Measurements from ENCODE around the gene EMX2. TPM values are rescaled to one million over a fixed set of nuclear protein-coding genes. Genes with fewer than 3 reads are reported as not detected.
"Not testable (repeated sequence)": the region's sequence is repeated elsewhere in the genome, so short reads cannot be mapped to it uniquely, and the experiment has no call there.

The EMX2 gene
- total RNA-seq, 1 experiment from 2014 or later = not detected

DNA sequence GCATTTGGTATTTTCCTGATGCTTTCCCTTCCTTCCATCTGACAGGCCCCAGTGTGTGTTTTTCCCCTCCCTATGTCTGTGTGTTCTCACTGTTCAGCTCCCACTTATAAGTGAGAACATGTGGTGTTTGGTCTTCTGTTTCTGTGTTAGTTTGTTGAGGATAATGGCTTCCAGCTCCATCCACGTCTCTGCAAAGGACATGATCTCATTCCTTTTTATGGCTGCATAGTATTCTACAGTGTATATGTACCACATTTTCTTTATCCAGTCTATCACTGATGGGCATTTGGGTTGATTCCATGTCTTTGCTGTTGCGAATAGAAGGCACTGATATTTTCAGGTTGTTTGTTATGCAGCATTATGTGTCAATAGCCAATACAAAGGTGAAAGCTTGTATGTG, 42.3 kb downstream of the EMX2 start:
- in situ Hi-C loops (cut with HindIII; ENCODE audit: low sequenced_read_pairs); DNase-seq (ENCODE audit: low spot score): not testable (repeated sequence)

DNA sequence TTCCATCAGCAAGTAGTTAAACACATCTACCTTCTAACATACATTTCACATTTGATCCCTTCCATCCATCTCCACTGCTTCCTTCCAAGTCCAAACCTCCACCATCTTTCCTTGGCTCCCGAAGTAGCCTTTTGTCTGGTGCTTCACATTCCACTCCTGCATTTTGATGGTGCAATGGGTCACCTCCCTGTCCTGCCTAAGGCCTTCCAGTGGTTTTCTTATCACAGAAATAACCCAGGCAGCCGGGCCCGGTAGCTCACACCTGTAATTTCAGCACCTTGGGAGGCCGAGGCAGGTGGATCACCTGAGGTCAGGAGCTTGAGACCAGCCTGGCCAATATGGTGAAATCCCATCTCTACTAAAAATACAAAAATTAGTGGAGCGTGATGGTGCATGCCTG, 44.5 kb downstream of the EMX2 start:
- DNase-seq (ENCODE audit: low spot score) = no peak
- in situ Hi-C loops (cut with HindIII; ENCODE audit: low sequenced_read_pairs) = no loop called here

DNA sequence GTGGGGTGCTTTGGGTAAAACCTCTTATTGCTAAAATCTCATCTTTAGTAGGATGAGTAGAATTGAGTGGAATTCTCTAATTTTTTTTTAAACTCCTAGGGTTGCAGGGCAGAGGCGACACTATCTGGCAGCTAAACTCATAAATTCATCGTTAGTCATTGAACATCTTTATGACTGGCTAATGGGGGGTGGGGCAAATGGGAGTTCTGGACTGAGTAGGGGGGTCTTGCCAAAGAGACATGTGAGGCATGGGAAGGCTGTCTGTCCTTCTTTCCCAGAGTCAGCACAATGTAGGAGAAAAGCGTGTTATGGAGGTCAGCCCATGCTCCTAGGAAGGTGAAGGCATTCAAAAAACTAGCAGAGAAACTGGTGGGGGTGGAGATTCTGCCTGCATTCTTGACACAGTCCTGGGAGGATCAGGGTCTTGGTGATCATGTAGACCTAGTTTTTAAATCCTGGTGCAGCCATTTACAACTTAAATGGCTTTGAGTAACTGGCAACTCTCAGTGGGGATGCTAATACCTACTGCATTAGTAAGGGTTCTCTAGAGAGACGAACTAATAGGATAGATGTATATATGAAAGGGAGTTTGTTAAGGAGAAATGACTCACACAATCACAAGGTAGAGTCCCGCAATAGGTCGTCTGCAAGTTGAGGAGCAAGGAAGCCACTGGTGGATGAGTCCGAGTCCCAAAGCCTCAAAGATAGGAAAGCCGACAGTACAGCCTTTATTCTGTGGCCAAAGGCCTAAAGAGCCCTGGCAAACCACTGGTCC, 47.7 kb downstream of the EMX2 start:
- no peak for DNase-seq (ENCODE audit: low spot score)
- in situ Hi-C loops (cut with HindIII; ENCODE audit: low sequenced_read_pairs) = no loop called here

DNA sequence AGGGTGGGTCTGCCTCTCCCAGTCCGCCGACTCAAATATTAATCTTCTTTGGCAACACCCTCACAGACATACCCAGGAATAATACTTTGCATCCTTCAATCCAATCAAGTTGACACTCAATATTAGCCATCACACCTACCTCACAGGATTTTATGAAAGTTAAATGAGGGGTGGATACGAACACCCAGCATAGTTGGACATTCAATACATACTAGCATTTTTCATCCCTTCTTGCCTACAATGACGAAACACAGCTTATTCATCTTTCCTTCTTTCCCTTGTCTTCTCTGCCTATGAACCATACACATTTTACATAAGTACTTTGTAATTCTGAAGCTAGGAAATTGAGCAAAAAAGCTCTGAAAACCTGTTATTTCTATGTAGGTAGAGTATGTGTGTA, 48.5 kb downstream of the EMX2 start:
- no peak for DNase-seq (ENCODE audit: low spot score)

DNA sequence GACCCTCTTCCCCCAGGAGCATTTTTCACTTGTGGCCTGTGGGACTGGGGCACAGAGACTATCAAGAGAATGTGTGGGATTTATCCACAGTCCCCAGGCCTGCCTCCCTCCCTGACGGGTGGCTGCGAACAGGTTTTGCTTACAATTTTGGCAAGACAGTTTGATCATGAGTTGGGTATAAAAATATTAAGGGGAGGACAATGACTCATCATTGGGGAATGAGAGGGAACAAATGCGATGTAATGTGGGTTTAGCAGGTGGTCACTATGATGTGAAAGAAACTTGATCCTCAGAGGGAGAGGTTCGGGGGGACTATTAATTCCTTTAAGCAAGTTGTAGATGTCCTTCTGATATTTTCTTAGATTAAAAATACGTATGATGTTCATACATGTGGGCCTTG, 52.2 kb downstream of the EMX2 start:
- in situ Hi-C loops (cut with HindIII; ENCODE audit: low sequenced_read_pairs) = no loop called here

More for the DNA sequence above, 48.5 kb downstream of the EMX2 start:
- in situ Hi-C loops (cut with HindIII; ENCODE audit: low sequenced_read_pairs) = no loop called here

DNA sequence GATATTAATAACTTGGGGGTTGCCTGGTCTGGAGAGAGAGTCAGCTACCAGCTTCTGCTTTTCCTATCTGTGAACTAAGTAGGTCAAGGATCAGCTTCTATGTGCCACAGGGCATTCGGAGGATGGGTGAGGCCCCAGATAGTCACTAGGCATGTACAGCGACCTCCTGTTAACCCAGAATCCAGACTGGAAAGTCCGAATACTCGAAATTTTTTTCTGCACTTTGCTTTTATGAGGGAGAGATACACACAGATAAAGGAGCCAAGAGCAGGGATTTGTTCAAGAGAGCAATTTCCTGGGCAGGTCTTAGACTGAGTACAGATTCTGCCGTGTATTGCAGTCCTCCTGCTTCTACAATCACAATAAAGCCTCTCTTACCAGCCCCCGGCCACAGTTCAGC, 54.2 kb downstream of the EMX2 start:
- in situ Hi-C loops (cut with HindIII; ENCODE audit: low sequenced_read_pairs) = no loop called here

More for the DNA sequence above, 52.2 kb downstream of the EMX2 start:
- no peak for DNase-seq (ENCODE audit: low spot score)

DNA sequence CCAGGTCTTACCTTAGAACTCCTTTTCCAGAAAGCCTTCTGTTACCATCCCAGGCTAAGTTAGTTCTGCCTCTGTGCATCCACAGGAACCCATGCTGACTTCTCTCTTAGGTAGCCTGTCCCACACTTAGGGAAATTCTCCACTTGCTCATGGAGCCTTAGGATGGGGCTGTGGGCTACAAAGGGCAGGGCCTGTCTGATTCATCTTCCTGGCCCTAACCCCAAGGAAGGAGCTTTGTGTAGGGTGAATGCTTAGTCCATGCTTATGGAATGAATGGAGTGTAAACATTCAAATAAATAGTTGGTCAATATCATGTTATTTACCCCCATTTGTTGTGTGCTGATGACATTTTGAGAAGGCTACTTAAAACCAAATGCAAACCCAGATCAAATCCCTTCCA, 54.7 kb downstream of the EMX2 start:
- no peak for DNase-seq (ENCODE audit: low spot score)
- in situ Hi-C loops (cut with HindIII; ENCODE audit: low sequenced_read_pairs) = no loop called here

More for the DNA sequence above, 54.2 kb downstream of the EMX2 start:
- DNase-seq (ENCODE audit: low spot score) = no peak

Other genes starting within 250 kb of the EMX2 start
- gene PDZD8, start 167.3 kb upstream of the EMX2 start, total RNA-seq (2014; rRNA removed; shearing (Covaris generic)) = 8.6 and 27.2 TPM in 2 replicates

All from G401 (cell line).